Measurements from ENCODE around the gene TTF1. TPM values are rescaled to one million over a fixed set of nuclear protein-coding genes. Genes with fewer than 3 reads are reported as not detected.

TTF1 gene
- total and polyA plus RNA-seq, 2 of the 13 experiments (the other 11 are each of a cell fraction or from before 2014, with no cell fraction given): 3.4 to 9.8 TPM

- TF ChIP-seq HMG20A (CRISPR knock-in tag; IDR thresholded peaks at IDR 0.05; ENCODE audit: borderline replicate concordance) (no peak), DZIP1 (CRISPR knock-in tag; IDR thresholded peaks at IDR 0.05) (no peak), MED13 (CRISPR knock-in tag; IDR thresholded peaks at IDR 0.05) (no peak), ZNF83 (CRISPR knock-in tag; IDR thresholded peaks at IDR 0.05; ENCODE audit: borderline replicate concordance) (no peak), SAP130 (CRISPR knock-in tag; IDR thresholded peaks at IDR 0.05; ENCODE audit: low read depth) (peak; percentile 100), KLF13 (CRISPR knock-in tag; IDR thresholded peaks at IDR 0.05) (no peak), ZNF512B (CRISPR knock-in tag; IDR thresholded peaks at IDR 0.05; ENCODE audit: borderline replicate concordance) (no peak), ZBTB44 (CRISPR knock-in tag; IDR thresholded peaks at IDR 0.05) (no peak), JUN (CRISPR knock-in tag; IDR thresholded peaks at IDR 0.05) (no peak), ZFP36L1 (CRISPR knock-in tag; IDR thresholded peaks at IDR 0.05) (0 out of 2 replicates have a peak, but pooled peaks have one; percentile 52), ZNF746 (CRISPR knock-in tag; IDR thresholded peaks at IDR 0.05) (no peak), GABPA (IDR thresholded peaks at IDR 0.05; ENCODE audit: low read depth, low read length) (peak; percentile 96), GABPA (CRISPR knock-in tag; IDR thresholded peaks at IDR 0.05; ENCODE audit: low read depth) (peak; percentile 99), DMAP1 (CRISPR knock-in tag; IDR thresholded peaks at IDR 0.05) (peak; percentile 37; the same call in 1 of the 2 replicates), BORCS8-MEF2B (CRISPR knock-in tag; IDR thresholded peaks at IDR 0.05) (peak; percentile 49; the same call in 1 of the 2 replicates), XRCC5 (optimal IDR thresholded peaks at IDR 0.05; ENCODE audit: low read length) (no peak), SRSF4 (IDR thresholded peaks at IDR 0.05; ENCODE audit: low read depth, low read length, poor library complexity, severe bottlenecking) (no peak), ZNF577 (CRISPR knock-in tag; IDR thresholded peaks at IDR 0.05; ENCODE audit: borderline replicate concordance, low read depth) (no peak), FOXA1 (IDR thresholded peaks at IDR 0.05) (no peak), FOXA1 (CRISPR knock-in tag; IDR thresholded peaks at IDR 0.05) (no peak), KLF11 (CRISPR knock-in tag; IDR thresholded peaks at IDR 0.05) (no peak), ZNF766 (CRISPR knock-in tag; IDR thresholded peaks at IDR 0.05; ENCODE audit: borderline replicate concordance) (no peak), ZGPAT (CRISPR knock-in tag; IDR thresholded peaks at IDR 0.05) (no peak)
Observed at GRCh38 chr9:132406554-132407122, at the start of gene TTF1 (continued).

All from HepG2 (cell line).